GM21825 (cell line): ENCODE results near the gene MYO3A.
"Not testable (repeated sequence)": the region's sequence is repeated elsewhere in the genome, so short reads cannot be mapped to it uniquely, and the experiment has no call there.

ENCODE experiments used
- ATAC-seq: cut with Tn5 transposase; IDR thresholded peaks from one replicate; pipeline ENCODE4 v1.9.1; 2021; ENCODE audit warnings: mild to moderate bottlenecking, moderate library complexity; ENCODE audit not compliant: unreplicated experiment

The MYO3A gene

GRCh38 chr10:26067680-26068079 is 133.7 kb downstream of the MYO3A start:
- no peak for ATAC-seq

- not testable (repeated sequence) for ATAC-seq
Observed at GRCh38 chr10:26080971-26081370, 146.9 kb downstream of the MYO3A start.

- ATAC-seq = no peak
Observed at GRCh38 chr10:26081459-26081858, 147.4 kb downstream of the MYO3A start.

- no peak for ATAC-seq
Observed at GRCh38 chr10:26085549-26085948, 151.5 kb downstream of the MYO3A start.

GRCh38 chr10:26087666-26088065 is 153.6 kb downstream of the MYO3A start:
- no peak for ATAC-seq

GRCh38 chr10:26090026-26090425 is 156.0 kb downstream of the MYO3A start:
- no peak for ATAC-seq

GRCh38 chr10:26090762-26091161 is 156.7 kb downstream of the MYO3A start:
- ATAC-seq = no peak

- no peak for ATAC-seq
Observed at GRCh38 chr10:26093229-26093628, 159.2 kb downstream of the MYO3A start.

GRCh38 chr10:26095781-26096180 is 161.8 kb downstream of the MYO3A start:
- no peak for ATAC-seq

GRCh38 chr10:26097549-26097948 is 163.5 kb downstream of the MYO3A start:
- ATAC-seq = not testable (repeated sequence)

- ATAC-seq = no peak
Observed at GRCh38 chr10:26112532-26112931, 178.5 kb downstream of the MYO3A start.

- ATAC-seq = no peak
Observed at GRCh38 chr10:26138613-26139012, 204.6 kb downstream of the MYO3A start.

GRCh38 chr10:26156019-26156418 is 222.0 kb downstream of the MYO3A start:
- no peak for ATAC-seq

- no peak for ATAC-seq
Observed at GRCh38 chr10:26157734-26158133, 223.7 kb downstream of the MYO3A start.

GRCh38 chr10:26169466-26169865 is 235.4 kb downstream of the MYO3A start:
- ATAC-seq = no peak

GRCh38 chr10:26172131-26172530 is 238.1 kb downstream of the MYO3A start:
- no peak for ATAC-seq

GRCh38 chr10:26173837-26174236 is 239.8 kb downstream of the MYO3A start:
- ATAC-seq = no peak

- ATAC-seq = no peak
Observed at GRCh38 chr10:26177341-26177740, 243.3 kb downstream of the MYO3A start.

- no peak for ATAC-seq
Observed at GRCh38 chr10:26194275-26194674, 260.2 kb downstream of the MYO3A start.

GRCh38 chr10:26197248-26197647 is 263.2 kb downstream of the MYO3A start:
- no peak for ATAC-seq

GRCh38 chr10:26198119-26198518 is 264.1 kb downstream of the MYO3A start:
- ATAC-seq = no peak

- no peak for ATAC-seq
Observed at GRCh38 chr10:26199841-26200240, 265.8 kb downstream of the MYO3A start.

GRCh38 chr10:26205223-26205622 is 271.2 kb downstream of the MYO3A start:
- ATAC-seq = no peak
